SK-N-SH treated with all-trans-retinoic acid at 6 μM for 48 hours (cell line): ENCODE data around the gene KLRF1.

Source experiments
- ESRRG ChIP-seq: fragments of 250-450 bp; sonication (Bioruptor Pico); IDR thresholded peaks from 2 replicates; pipeline ENCODE4 v1.6.1; 2021; ENCODE audit warnings: mild to moderate bottlenecking
- PATZ1 ChIP-seq: fragments of 250-450 bp; sonication (Bioruptor Pico); IDR thresholded peaks from 2 replicates; pipeline ENCODE4 v1.8.0; 2020; ENCODE audit warnings: mild to moderate bottlenecking, moderate library complexity, borderline replicate concordance
- TOX ChIP-seq: fragments of 250-450 bp; sonication (Bioruptor Pico); IDR thresholded peaks from 2 replicates; pipeline ENCODE4 v1.8.0; 2021; ENCODE audit warnings: mild to moderate bottlenecking, moderate library complexity, borderline replicate concordance
- ZFP30 ChIP-seq: fragments of 450-650 bp; formaldehyde crosslinking; IDR thresholded peaks from 2 replicates; pipeline ENCODE4 v1.5.0; 2022; ENCODE audit warnings: mild to moderate bottlenecking, moderate library complexity

- TF ChIP-seq TOX (CRISPR knock-in tag), result no peak
- no peak for TF ChIP-seq PATZ1 (CRISPR knock-in tag)
- TF ChIP-seq ZFP30 (CRISPR knock-in tag), result no peak
- no peak for TF ChIP-seq ESRRG (CRISPR knock-in tag)
Measured at GRCh38 chr12:9808504-9808903, 18.8 kb upstream of the KLRF1 start.
